ENCODE results near the gene DLGAP4. TPM values are rescaled to one million over a fixed set of nuclear protein-coding genes. Genes with fewer than 3 reads are reported as not detected.
A peak's percentile ranks its signal among the peaks of the same experiment; 100 is the strongest.

Gene DLGAP4
- total RNA-seq, 1 donor from 2014 or later: 77.3 TPM

DNA sequence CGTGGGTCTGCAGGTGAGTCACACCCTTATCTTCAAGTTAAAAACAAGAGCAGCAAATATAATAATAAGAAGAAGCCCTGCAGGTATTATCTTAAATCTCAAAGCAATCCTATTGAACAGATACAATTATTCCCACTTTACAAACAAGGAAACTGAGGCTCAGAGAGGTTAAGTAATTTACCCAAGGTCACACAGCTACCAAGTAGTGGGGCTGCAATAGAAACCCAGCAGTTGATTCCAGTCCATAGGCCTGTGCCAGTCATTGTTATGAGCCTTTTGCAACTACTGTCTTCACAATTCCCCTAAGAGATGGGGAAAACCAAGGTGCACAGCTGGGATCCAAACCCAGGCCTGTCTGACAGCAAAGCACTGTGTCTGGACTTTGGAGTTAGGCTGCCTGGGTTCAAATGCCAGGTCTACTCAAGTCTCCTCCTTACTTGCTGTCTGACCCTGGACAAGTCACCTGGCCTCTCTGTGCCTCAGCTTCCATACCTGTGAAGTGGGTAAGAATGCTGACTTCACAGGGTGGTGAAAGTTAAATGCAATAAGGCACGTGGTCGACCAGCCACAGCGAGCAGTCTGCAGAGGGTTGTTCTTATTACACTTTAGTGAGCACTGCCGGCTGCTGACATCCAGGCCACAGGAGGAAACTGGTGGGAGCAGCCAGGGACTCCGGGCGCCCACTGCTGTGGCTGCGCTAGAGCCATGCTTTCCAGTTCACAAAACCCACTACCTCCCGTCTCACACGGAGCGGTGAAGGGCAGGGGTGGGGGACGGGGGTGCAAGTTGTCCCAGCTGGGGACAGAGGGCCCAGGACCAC lies 241.3 kb downstream of the DLGAP4 start:
- Histone ChIP-seq H3K27me3 (no peaks in the 10 kb centered on the region), H3K4me1 (peaks cover 32% of the 10 kb centered on the region), H3K27ac (no peak overlapping the region), H3K36me3 (peaks cover 0 to 12% of the 10 kb centered on the region in 2 donors), H3K4me3 (no peak overlapping the region), H3K9me3 (no peaks in the 10 kb centered on the region)
- TF ChIP-seq POLR2AphosphoS5 (IDR thresholded peaks at IDR 0.05; ENCODE audit: insufficient read depth in 1 of 2, low read depth in 1 of 2): no peak
- no peak for TF ChIP-seq POLR2A (IDR thresholded peaks at IDR 0.05)
- TF ChIP-seq, protein P1, sequence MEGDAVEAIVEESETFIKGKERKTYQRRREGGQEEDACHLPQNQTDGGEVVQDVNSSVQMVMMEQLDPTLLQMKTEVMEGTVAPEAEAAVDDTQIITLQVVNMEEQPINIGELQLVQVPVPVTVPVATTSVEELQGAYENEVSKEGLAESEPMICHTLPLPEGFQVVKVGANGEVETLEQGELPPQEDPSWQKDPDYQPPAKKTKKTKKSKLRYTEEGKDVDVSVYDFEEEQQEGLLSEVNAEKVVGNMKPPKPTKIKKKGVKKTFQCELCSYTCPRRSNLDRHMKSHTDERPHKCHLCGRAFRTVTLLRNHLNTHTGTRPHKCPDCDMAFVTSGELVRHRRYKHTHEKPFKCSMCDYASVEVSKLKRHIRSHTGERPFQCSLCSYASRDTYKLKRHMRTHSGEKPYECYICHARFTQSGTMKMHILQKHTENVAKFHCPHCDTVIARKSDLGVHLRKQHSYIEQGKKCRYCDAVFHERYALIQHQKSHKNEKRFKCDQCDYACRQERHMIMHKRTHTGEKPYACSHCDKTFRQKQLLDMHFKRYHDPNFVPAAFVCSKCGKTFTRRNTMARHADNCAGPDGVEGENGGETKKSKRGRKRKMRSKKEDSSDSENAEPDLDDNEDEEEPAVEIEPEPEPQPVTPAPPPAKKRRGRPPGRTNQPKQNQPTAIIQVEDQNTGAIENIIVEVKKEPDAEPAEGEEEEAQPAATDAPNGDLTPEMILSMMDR (IDR thresholded peaks at IDR 0.05): no peak
- intact Hi-C loops (cut with DNase I): no loop called here
- DNase-seq (ENCODE audit: extremely low spot score in 2 of 2): no peak

DNA sequence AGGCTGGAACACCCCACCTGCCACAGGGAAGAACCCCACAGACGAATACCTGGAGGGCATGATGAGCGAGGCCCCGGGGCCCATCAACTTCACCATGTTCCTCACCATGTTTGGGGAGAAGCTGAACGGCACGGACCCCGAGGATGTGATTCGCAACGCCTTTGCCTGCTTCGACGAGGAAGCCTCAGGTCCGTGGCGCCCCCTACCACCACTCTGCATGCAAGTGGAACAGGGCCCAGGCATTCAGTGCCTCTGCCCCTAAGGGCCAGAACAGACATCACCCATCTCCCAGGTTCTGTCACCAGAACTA lies 241.8 kb downstream of the DLGAP4 start:
- H3K9me3 ChIP-seq: no peaks in the 10 kb centered on the region
- no peak overlapping the region for H3K4me3 ChIP-seq
- no peak for TF ChIP-seq POLR2A (IDR thresholded peaks at IDR 0.05)
- TF ChIP-seq POLR2AphosphoS5 (IDR thresholded peaks at IDR 0.05; ENCODE audit: insufficient read depth in 1 of 2, low read depth in 1 of 2): no peak
- TF ChIP-seq, protein P1 (IDR thresholded peaks at IDR 0.05): no peak
- no peaks in the 10 kb centered on the region for H3K27me3 ChIP-seq
- DNase-seq (ENCODE audit: extremely low spot score in 2 of 2): no peak
- peaks cover 27% of the 10 kb centered on the region for H3K4me1 ChIP-seq
- intact Hi-C loops (cut with DNase I): no loop called here
- H3K36me3 ChIP-seq: peaks cover 0 to 12% of the 10 kb centered on the region in 2 donors
- H3K27ac ChIP-seq: no peak overlapping the region

DNA sequence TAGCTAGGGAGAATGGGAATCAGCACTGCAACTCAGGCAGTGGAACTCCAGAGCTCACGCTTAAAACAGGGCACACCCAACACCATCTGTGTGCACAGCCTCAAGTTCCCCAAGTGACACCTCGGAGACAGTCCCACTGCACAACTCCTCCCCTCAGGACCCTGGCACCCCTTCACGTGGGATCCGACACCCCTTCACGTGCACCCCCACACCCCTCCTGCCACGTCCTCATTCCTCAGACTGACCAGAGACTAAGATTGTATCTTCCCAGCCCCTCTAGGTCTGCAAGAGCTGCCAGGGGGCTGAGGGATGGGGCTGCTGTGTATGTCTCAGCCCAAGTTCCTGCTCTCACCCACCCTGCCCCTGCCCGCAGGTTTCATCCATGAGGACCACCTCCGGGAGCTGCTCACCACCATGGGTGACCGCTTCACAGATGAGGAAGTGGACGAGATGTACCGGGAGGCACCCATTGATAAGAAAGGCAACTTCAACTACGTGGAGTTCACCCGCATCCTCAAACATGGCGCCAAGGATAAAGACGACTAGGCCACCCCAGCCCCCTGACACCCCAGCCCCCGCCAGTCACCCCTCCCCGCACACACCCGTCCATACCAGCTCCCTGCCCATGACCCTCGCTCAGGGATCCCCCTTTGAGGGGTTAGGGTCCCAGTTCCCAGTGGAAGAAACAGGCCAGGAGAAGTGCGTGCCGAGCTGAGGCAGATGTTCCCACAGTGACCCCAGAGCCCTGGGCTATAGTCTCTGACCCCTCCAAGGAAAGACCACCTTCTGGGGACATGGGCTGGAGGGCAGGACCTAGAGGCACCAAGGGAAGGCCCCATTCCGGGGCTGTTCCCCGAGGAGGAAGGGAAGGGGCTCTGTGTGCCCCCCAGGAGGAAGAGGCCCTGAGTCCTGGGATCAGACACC lies 242.8 kb downstream of the DLGAP4 start:
- Histone ChIP-seq H3K4me3 (no peak overlapping the region), H3K27me3 (no peaks in the 10 kb centered on the region), H3K36me3 (peaks cover 0 to 12% of the 10 kb centered on the region in 2 donors), H3K9me3 (no peaks in the 10 kb centered on the region), H3K4me1 (peaks cover 17% of the 10 kb centered on the region), H3K27ac (no peak overlapping the region)
- TF ChIP-seq, protein P1 (IDR thresholded peaks at IDR 0.05): no peak
- DNase-seq (ENCODE audit: extremely low spot score in 2 of 2): no peak
- intact Hi-C loops (cut with DNase I): no loop called here

DNA sequence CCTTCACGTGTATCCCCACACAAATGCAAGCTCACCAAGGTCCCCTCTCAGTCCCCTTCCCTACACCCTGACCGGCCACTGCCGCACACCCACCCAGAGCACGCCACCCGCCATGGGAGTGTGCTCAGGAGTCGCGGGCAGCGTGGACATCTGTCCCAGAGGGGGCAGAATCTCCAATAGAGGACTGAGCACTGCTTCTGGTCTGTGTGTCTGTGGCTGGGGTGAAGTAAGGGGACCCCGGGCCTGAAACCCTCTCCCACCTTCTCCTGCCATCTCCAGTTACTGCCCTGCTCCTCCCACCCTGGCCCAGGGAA lies 243.4 kb downstream of the DLGAP4 start:
- Histone ChIP-seq H3K27ac (peak overlapping the region; percentile 17), H3K9me3 (no peaks in the 10 kb centered on the region), H3K36me3 (peaks cover 0 to 12% of the 10 kb centered on the region in 2 donors), H3K4me1 (peaks cover 11% of the 10 kb centered on the region), H3K4me3 (no peak overlapping the region), H3K27me3 (no peaks in the 10 kb centered on the region)
- TF ChIP-seq, protein P1 (IDR thresholded peaks at IDR 0.05): no peak
- TF ChIP-seq POLR2A (IDR thresholded peaks at IDR 0.05) (no peak), POLR2AphosphoS5 (IDR thresholded peaks at IDR 0.05; ENCODE audit: insufficient read depth in 1 of 2, low read depth in 1 of 2) (no peak)
- intact Hi-C loops (cut with DNase I): no loop called here
- DNase-seq (ENCODE audit: extremely low spot score in 2 of 2): no peak
